ENCODE measurements around the gene PSD. TPM values are rescaled to one million over a fixed set of nuclear protein-coding genes. Genes with fewer than 3 reads are reported as not detected.

The PSD gene
- total and polyA plus RNA-seq, 9 of the 15 experiments (the other 6 are each of a cell fraction or from before 2014, with no cell fraction given) = 0.11 to 1.7 (median 0.54) TPM; not detected in 2

GRCh38 chr10:102432162-102432950 is 13.8 kb upstream of the PSD start, which contains the start of gene CUEDC2 (continued):
- TF ChIP-seq NR0B1 (IDR thresholded peaks at IDR 0.05; ENCODE audit: partially characterized antibody) (no peak), TEAD4 (IDR thresholded peaks at IDR 0.05; ENCODE audit: low read length) (no peak), TEAD4 (CRISPR knock-in tag; IDR thresholded peaks at IDR 0.05; ENCODE audit: borderline replicate concordance) (no peak), ZNF263 (CRISPR knock-in tag; IDR thresholded peaks at IDR 0.05; ENCODE audit: borderline replicate concordance) (no peak), ARID1B (IDR thresholded peaks at IDR 0.05) (no peak), KDM5B (IDR thresholded peaks at IDR 0.05; ENCODE audit: insufficient replicate concordance, low read depth, low read length) (peak; percentile 59), MLLT1 (IDR thresholded peaks at IDR 0.05) (peak; percentile 43 to 60; a peak in 3 of 4 replicates), SUPT5H (IDR thresholded peaks at IDR 0.05) (peak; percentile 77), SMC3 (conservative IDR thresholded peaks at IDR 0.05; ENCODE audit: insufficient read depth, low read depth, low read length) (no peak), ZFP91 (CRISPR knock-in tag; IDR thresholded peaks at IDR 0.05) (no peak), TAF9B (IDR thresholded peaks at IDR 0.05; ENCODE audit: partially characterized antibody) (no peak)
